Aorta (tissue), 5 donors: ENCODE results near the gene IFITM5. TPM values are rescaled to one million over a fixed set of nuclear protein-coding genes. Genes with fewer than 3 reads are reported as not detected.
"Not testable (repeated sequence)": the region's sequence is repeated elsewhere in the genome, so short reads cannot be mapped to it uniquely, and the experiment has no call there.

ENCODE experiments used
- ATAC-seq: fragments of 200-7000 bp; cut with Tn5 transposase; one replicate; pipeline ENCODE4 v1.9.1; 2022; ENCODE audit warnings: moderate library complexity; ENCODE audit not compliant: low FRiP score
- DNase-seq, 2 donors: peaks; one replicate each; pipeline ENCODE4 v3.0.0-alpha.2; 2020
- H3K27ac ChIP-seq, 2 donors: one replicate each; pipeline ENCODE4 v1.5.1; 2013; ENCODE audit warnings: low read length in 2 of 2, mild to moderate bottlenecking in 2 of 2, moderate library complexity in 2 of 2, control low read depth in 1 of 2, inconsistent platforms in 1 of 2, low read depth in 1 of 2
- H3K27me3 ChIP-seq, 2 donors: one replicate each; pipeline ENCODE4 v1.6.1; 2013; ENCODE audit warnings: control low read depth in 1 of 2, low read length in 1 of 2, mild to moderate bottlenecking in 1 of 2, moderate library complexity in 1 of 2; ENCODE audit not compliant: insufficient read depth in 2 of 2, control insufficient read depth in 1 of 2
- H3K36me3 ChIP-seq, 2 donors: one replicate each; pipeline ENCODE4 v1.6.1; 2013; ENCODE audit warnings: control low read depth in 1 of 2, low read length in 1 of 2, mild to moderate bottlenecking in 1 of 2; ENCODE audit not compliant: insufficient read depth in 2 of 2, control insufficient read depth in 1 of 2
- H3K4me1 ChIP-seq, 2 donors: one replicate each; pipeline ENCODE4 v1.6.1; 2013; ENCODE audit warnings: low read length in 2 of 2, control low read depth in 1 of 2, mild to moderate bottlenecking in 1 of 2, moderate library complexity in 1 of 2; ENCODE audit not compliant: insufficient read depth in 2 of 2, control insufficient read depth in 1 of 2
- H3K4me3 ChIP-seq, 2 donors: one replicate each; pipeline ENCODE4 v1.5.1; 2013; ENCODE audit warnings: low read length in 2 of 2, control low read depth in 1 of 2, mild to moderate bottlenecking in 1 of 2
- H3K9me3 ChIP-seq: one replicate; pipeline ENCODE4 v1.6.1; 2013; ENCODE audit warnings: mild to moderate bottlenecking, low read length; ENCODE audit not compliant: control insufficient read depth
- WGBS, 2 donors: extraction: QIAGEN DNeasy Blood & Tissue Kit; methylation state at CpG; one replicate each; pipeline ENCODE4 v1.1.7; 2013; 5-methylcytosine and 5-hydroxymethylcytosine counted together
- intact Hi-C, 2 donors: fragments of 100-400 bp; cut with DNase I; formaldehyde crosslinking; loops; one replicate each; pipeline versions ENCODE4 v1.14.2 to v1.15.0; 2022
- polyA plus RNA-seq, 2 donors: library from polyadenylated mRNA; stranded (reverse); fragments of 200-250 nt; gene quantifications; one replicate each; pipeline ENCODE4 v1.2.3, GENCODE V29; 2013
- total RNA-seq, 2 donors: library from RNA; stranded (reverse); fragmentation: NEBNext Ultra II Directional; extraction: Animal tissue kit (Norgen Biotek cat#: 25700); gene quantifications; one replicate each; pipeline ENCODE4 v1.2.1, GENCODE V29; 2021
- donor health status: healthy with polysubstance abuse.
- donor health status: Bipolar disorder and iron deficiency.
- donor health status: DM: no; HTN: no; CAD: no.
- donor health status: DM: no; HTN: no; CAD: no.
- donor health status: DM: yes; HTN: yes; CAD: no.

The IFITM5 gene
- total and polyA plus RNA-seq, 4 donors = not detected

GRCh38 chr11:335779-336658, 36.7 kb upstream of the IFITM5 start:
- Histone ChIP-seq H3K4me3 (no peak overlapping the region), H3K9me3 (no peaks in the 10 kb centered on the region), H3K27me3 (no peaks in the 10 kb centered on the region), H3K27ac (no peak overlapping the region), H3K36me3 (no peaks in the 10 kb centered on the region), H3K4me1 (no peaks in the 10 kb centered on the region)
- 60% methylated on average over 15 of the region's 15 CpGs for WGBS, 2 donors
- DNase-seq = peak; percentile 67 to 69
- intact Hi-C loops = no loop called here
- no peak for ATAC-seq

GRCh38 chr11:334264-334994, 35.1 kb upstream of the IFITM5 start:
- Histone ChIP-seq H3K27ac (no peak overlapping the region), H3K9me3 (no peaks in the 10 kb centered on the region), H3K4me1 (no peaks in the 10 kb centered on the region), H3K27me3 (no peaks in the 10 kb centered on the region), H3K4me3 (no peak overlapping the region), H3K36me3 (no peaks in the 10 kb centered on the region)
- WGBS, 2 donors = 78 to 80% methylated on average over 25 of the region's 25 CpGs
- intact Hi-C loops = no loop called here
- DNase-seq (peak in 1 of 2 donors; percentile 70), ATAC-seq (peak; percentile 44)

- WGBS, 2 donors = 90% methylated on average over 17 of the region's 17 CpGs
- ATAC-seq, H3K27ac ChIP-seq, H3K4me1 ChIP-seq, H3K4me3 ChIP-seq, H3K9me3 ChIP-seq, H3K36me3 ChIP-seq, H3K27me3 ChIP-seq, intact Hi-C loops: not testable (repeated sequence)
- peak in 1 of 2 donors; percentile 51 for DNase-seq
Measured at GRCh38 chr11:333616-334263, 34.4 kb upstream of the IFITM5 start.

GRCh38 chr11:332651-333480, 33.5 kb upstream of the IFITM5 start:
- 93 to 94% methylated on average over 23 of the region's 23 CpGs for WGBS, 2 donors
- ATAC-seq = no peak
- H3K4me1 ChIP-seq = no peaks in the 10 kb centered on the region
- intact Hi-C loops = no loop called here
- DNase-seq = peak in 1 of 2 donors; percentile 57
- no peaks in the 10 kb centered on the region for H3K9me3 ChIP-seq
- no peaks in the 10 kb centered on the region for H3K36me3 ChIP-seq
- no peak overlapping the region for H3K4me3 ChIP-seq
- H3K27ac ChIP-seq = no peak overlapping the region
- H3K27me3 ChIP-seq = no peaks in the 10 kb centered on the region

- H3K27me3 ChIP-seq = no peaks in the 10 kb centered on the region
- 88 to 90% methylated on average over 18 to 19 of the region's 19 CpGs for WGBS, 2 donors
- DNase-seq (peak in 1 of 2 donors; percentile 41), ATAC-seq (no peak)
- H3K36me3 ChIP-seq = no peaks in the 10 kb centered on the region
- no peaks in the 10 kb centered on the region for H3K4me1 ChIP-seq
- intact Hi-C loops = loop anchor here in 1 of 2 donors (2.0 kb wide), 1 partner anchor 19 kb away; no protein-coding TSS in a partner anchor
- no peak overlapping the region for H3K27ac ChIP-seq
- H3K9me3 ChIP-seq = no peaks in the 10 kb centered on the region
- H3K4me3 ChIP-seq = no peak overlapping the region
Measured at GRCh38 chr11:331358-332060, 32.2 kb upstream of the IFITM5 start.

- peak in 1 of 2 donors; percentile 72 for DNase-seq
- intact Hi-C loops = loop anchor here in 1 of 2 donors (2.0 kb wide), 1 partner anchor 20 kb away; no protein-coding TSS in a partner anchor
- no peaks in the 10 kb centered on the region for H3K27me3 ChIP-seq
- 85 to 86% methylated on average over 34 of the region's 34 CpGs for WGBS, 2 donors
- no peak overlapping the region for H3K27ac ChIP-seq
- H3K4me3 ChIP-seq = no peak overlapping the region
- no peaks in the 10 kb centered on the region for H3K4me1 ChIP-seq
- no peaks in the 10 kb centered on the region for H3K9me3 ChIP-seq
- no peak for ATAC-seq
- H3K36me3 ChIP-seq = no peaks in the 10 kb centered on the region
Measured at GRCh38 chr11:330694-331357, 31.5 kb upstream of the IFITM5 start.

GRCh38 chr11:330307-330693, 31.0 kb upstream of the IFITM5 start:
- H3K4me1 ChIP-seq = no peaks in the 10 kb centered on the region
- WGBS, 2 donors = 84 to 86% methylated on average over 13 to 14 of the region's 14 CpGs
- intact Hi-C loops = loop anchor here in 1 of 2 donors (2.0 kb wide), 1 partner anchor 21 kb away; no protein-coding TSS in a partner anchor
- ATAC-seq (no peak), DNase-seq (peak in 1 of 2 donors; percentile 71)
- no peaks in the 10 kb centered on the region for H3K36me3 ChIP-seq
- H3K27me3 ChIP-seq = no peaks in the 10 kb centered on the region
- no peak overlapping the region for H3K4me3 ChIP-seq
- no peaks in the 10 kb centered on the region for H3K9me3 ChIP-seq
- no peak overlapping the region for H3K27ac ChIP-seq
